ENCODE results near the gene SERHL2. TPM values are rescaled to one million over a fixed set of nuclear protein-coding genes. Genes with fewer than 3 reads are reported as not detected.
"Not testable (repeated sequence)": the region's sequence is repeated elsewhere in the genome, so short reads cannot be mapped to it uniquely, and the experiment has no call there.

SERHL2 gene
- total and polyA plus RNA-seq, 8 donors, result 0.23 to 3.6 (median 0.72) TPM

GRCh38 chr22:42603427-42603826 lies 49.7 kb downstream of the SERHL2 start:
- DNase-seq, result no peak
- H3K4me3 ChIP-seq, result no peak overlapping the region
- no peak for TF ChIP-seq CTCF (IDR thresholded peaks at IDR 0.05)
- intact Hi-C loops (cut with DNase I), result no loop called here
- H3K27ac ChIP-seq, result peak overlapping the region; percentile 57 to 76 (median 64)
- 87% methylated on average over 2 of the region's 2 CpGs for WGBS, 2 donors
- no peak for FAIRE-seq
- H3K36me3 ChIP-seq, result peaks cover 0 to 35% (median 12%) of the 10 kb centered on the region in 3 donors
- ATAC-seq, result no peak
- no peaks in the 10 kb centered on the region for H3K27me3 ChIP-seq
- H3K4me1 ChIP-seq, result peaks cover 4 to 9% (median 7%) of the 10 kb centered on the region in 3 donors
- H3K9me3 ChIP-seq, result no peaks in the 10 kb centered on the region

GRCh38 chr22:42604403-42604802 lies 50.6 kb downstream of the SERHL2 start:
- Histone ChIP-seq H3K27me3 (no peaks in the 10 kb centered on the region), H3K36me3 (peaks cover 0 to 26% (median 5%) of the 10 kb centered on the region in 3 donors), H3K4me1 (peaks cover 7 to 12% (median 10%) of the 10 kb centered on the region in 3 donors), H3K9me3 (no peaks in the 10 kb centered on the region), H3K4me3 (no peak overlapping the region), H3K27ac (peak overlapping the region; percentile 57 to 76 (median 64))
- FAIRE-seq (no peak), DNase-seq (peak in 3 of 6 donors; percentile 55 to 68 (median 64)), ATAC-seq (peak; percentile 66 to 85 (median 78))
- no peak for TF ChIP-seq CTCF (IDR thresholded peaks at IDR 0.05)
- intact Hi-C loops (cut with DNase I), result no loop called here
- WGBS, 2 donors, result 39 to 43% methylated on average over 3 of the region's 3 CpGs

- H3K4me3 ChIP-seq; FAIRE-seq; ATAC-seq; H3K9me3 ChIP-seq; H3K36me3 ChIP-seq; H3K27me3 ChIP-seq; DNase-seq; intact Hi-C loops (cut with DNase I): not testable (repeated sequence)
- 94 to 95% methylated on average over 22 to 31 of the region's 31 CpGs for WGBS, 2 donors
- Histone ChIP-seq H3K4me1 (peaks cover 24 to 42% (median 28%) of the 10 kb centered on the region in 3 donors), H3K27ac (peak overlapping the region in 1 of 4 donors; percentile 68)
Measured at GRCh38 chr22:42607641-42608040, 53.9 kb downstream of the SERHL2 start.

- DNase-seq (no peak), ATAC-seq (no peak), FAIRE-seq (no peak)
- H3K9me3 ChIP-seq, result no peaks in the 10 kb centered on the region
- intact Hi-C loops (cut with DNase I), result no loop called here
- TF ChIP-seq CTCF (IDR thresholded peaks at IDR 0.05), result no peak
- H3K4me3 ChIP-seq, result no peak overlapping the region
- H3K27ac ChIP-seq, result peak overlapping the region in 2 of 4 donors; percentile 68 to 70
- WGBS, 2 donors, result 87 to 89% methylated on average over 11 of the region's 11 CpGs
- no peaks in the 10 kb centered on the region for H3K36me3 ChIP-seq
- H3K27me3 ChIP-seq, result no peaks in the 10 kb centered on the region
- H3K4me1 ChIP-seq, result peaks cover 25 to 48% (median 32%) of the 10 kb centered on the region in 3 donors
Measured at GRCh38 chr22:42608136-42608822, 54.5 kb downstream of the SERHL2 start.

- no peak for TF ChIP-seq CTCF (IDR thresholded peaks at IDR 0.05)
- Histone ChIP-seq H3K27me3 (no peaks in the 10 kb centered on the region), H3K27ac (peak overlapping the region; percentile 44 to 70 (median 58)), H3K4me3 (no peak overlapping the region), H3K36me3 (no peaks in the 10 kb centered on the region), H3K9me3 (no peaks in the 10 kb centered on the region), H3K4me1 (peaks cover 22 to 51% (median 31%) of the 10 kb centered on the region in 3 donors)
- peak in 3 of 4 donors; percentile 31 to 47 (median 36) for ATAC-seq
- no peak for DNase-seq
- intact Hi-C loops (cut with DNase I), result no loop called here
- 61 to 66% methylated on average over 11 of the region's 11 CpGs for whole genome bisulfite sequencing, 2 donors
- no peak for FAIRE-seq
Measured at GRCh38 chr22:42608823-42609361, 55.1 kb downstream of the SERHL2 start.

All from pancreas (tissue), 10 donors.